ENCODE results near the gene PLLP.

DNA sequence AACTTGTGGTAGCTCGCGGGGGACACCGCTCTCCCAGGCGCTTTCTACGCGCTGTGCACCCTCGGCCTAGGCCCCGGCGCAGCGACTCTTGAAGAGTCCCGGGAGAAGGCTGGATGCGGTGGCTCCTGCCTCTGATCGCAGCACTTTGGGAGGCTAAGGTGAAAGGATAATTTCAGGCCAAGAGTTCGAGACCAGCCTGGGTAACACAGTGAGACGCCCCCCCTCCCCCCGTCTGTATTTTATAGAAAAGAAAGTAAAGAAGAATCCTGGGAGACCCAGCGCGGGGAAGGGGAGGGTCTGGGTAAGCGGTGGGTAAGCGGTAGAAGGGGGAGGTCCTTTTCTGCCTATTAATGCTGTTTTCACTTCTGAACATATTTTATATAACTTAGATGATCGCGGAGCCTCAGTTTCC lies 486 bp upstream of the PLLP start:
- TF ChIP-seq, protein P1, sequence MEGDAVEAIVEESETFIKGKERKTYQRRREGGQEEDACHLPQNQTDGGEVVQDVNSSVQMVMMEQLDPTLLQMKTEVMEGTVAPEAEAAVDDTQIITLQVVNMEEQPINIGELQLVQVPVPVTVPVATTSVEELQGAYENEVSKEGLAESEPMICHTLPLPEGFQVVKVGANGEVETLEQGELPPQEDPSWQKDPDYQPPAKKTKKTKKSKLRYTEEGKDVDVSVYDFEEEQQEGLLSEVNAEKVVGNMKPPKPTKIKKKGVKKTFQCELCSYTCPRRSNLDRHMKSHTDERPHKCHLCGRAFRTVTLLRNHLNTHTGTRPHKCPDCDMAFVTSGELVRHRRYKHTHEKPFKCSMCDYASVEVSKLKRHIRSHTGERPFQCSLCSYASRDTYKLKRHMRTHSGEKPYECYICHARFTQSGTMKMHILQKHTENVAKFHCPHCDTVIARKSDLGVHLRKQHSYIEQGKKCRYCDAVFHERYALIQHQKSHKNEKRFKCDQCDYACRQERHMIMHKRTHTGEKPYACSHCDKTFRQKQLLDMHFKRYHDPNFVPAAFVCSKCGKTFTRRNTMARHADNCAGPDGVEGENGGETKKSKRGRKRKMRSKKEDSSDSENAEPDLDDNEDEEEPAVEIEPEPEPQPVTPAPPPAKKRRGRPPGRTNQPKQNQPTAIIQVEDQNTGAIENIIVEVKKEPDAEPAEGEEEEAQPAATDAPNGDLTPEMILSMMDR (IDR thresholded peaks at IDR 0.05) = no peak
- TF ChIP-seq POLR2AphosphoS5 (IDR thresholded peaks at IDR 0.05) = no peak
